ENCODE data around the gene ATP10A. TPM values are rescaled to one million over a fixed set of nuclear protein-coding genes. Genes with fewer than 3 reads are reported as not detected.

Gene ATP10A
- total RNA-seq, 3 donors from 2014 or later = 6.4 to 17.4 (median 7.2) TPM

GRCh38 chr15:25770618-25771337 lies 92.3 kb downstream of the ATP10A start:
- Histone ChIP-seq H3K9me3 (no peaks in the 10 kb centered on the region), H3K27me3 (no peaks in the 10 kb centered on the region), H3K27ac (no peak overlapping the region), H3K36me3 (no peaks in the 10 kb centered on the region), H3K4me3 (no peak overlapping the region), H3K4me1 (no peaks in the 10 kb centered on the region)
- TF ChIP-seq POLR2A (IDR thresholded peaks at IDR 0.05) (no peak), CTCF (IDR thresholded peaks at IDR 0.05) (no peak), POLR2AphosphoS5 (IDR thresholded peaks at IDR 0.05) (no peak)
- DNase-seq (ENCODE audit: low spot score in 2 of 2) = no peak
- intact Hi-C loops (cut with DNase I; ENCODE audit: low total_unique reads) = no loop called here

- Histone ChIP-seq H3K27me3 (no peaks in the 10 kb centered on the region), H3K36me3 (no peaks in the 10 kb centered on the region), H3K27ac (no peak overlapping the region), H3K4me1 (no peaks in the 10 kb centered on the region), H3K4me3 (no peak overlapping the region), H3K9me3 (no peaks in the 10 kb centered on the region)
- TF ChIP-seq POLR2A (IDR thresholded peaks at IDR 0.05) (no peak), POLR2AphosphoS5 (IDR thresholded peaks at IDR 0.05) (no peak), CTCF (IDR thresholded peaks at IDR 0.05) (no peak)
- intact Hi-C loops (cut with DNase I; ENCODE audit: low total_unique reads) = no loop called here
- no peak for DNase-seq (ENCODE audit: low spot score in 2 of 2)
These were observed 93.1 kb downstream of the ATP10A start for GRCh38 chr15:25770031-25770430.

GRCh38 chr15:25768271-25768670 lies 94.9 kb downstream of the ATP10A start:
- Histone ChIP-seq H3K36me3 (no peaks in the 10 kb centered on the region), H3K4me1 (no peaks in the 10 kb centered on the region), H3K27ac (no peak overlapping the region), H3K9me3 (no peaks in the 10 kb centered on the region), H3K4me3 (no peak overlapping the region), H3K27me3 (no peaks in the 10 kb centered on the region)
- no peak for DNase-seq (ENCODE audit: low spot score in 2 of 2)
- no peak for TF ChIP-seq POLR2A (IDR thresholded peaks at IDR 0.05)
- no peak for TF ChIP-seq POLR2AphosphoS5 (IDR thresholded peaks at IDR 0.05)
- TF ChIP-seq CTCF (IDR thresholded peaks at IDR 0.05) = no peak
- intact Hi-C loops (cut with DNase I; ENCODE audit: low total_unique reads) = no loop called here

GRCh38 chr15:25767356-25768151 lies 95.6 kb downstream of the ATP10A start:
- TF ChIP-seq POLR2A (IDR thresholded peaks at IDR 0.05) = no peak
- no peak for TF ChIP-seq CTCF (IDR thresholded peaks at IDR 0.05)
- TF ChIP-seq POLR2AphosphoS5 (IDR thresholded peaks at IDR 0.05) = no peak

GRCh38 chr15:25766417-25766816 lies 96.7 kb downstream of the ATP10A start:
- Histone ChIP-seq H3K9me3 (no peaks in the 10 kb centered on the region), H3K27ac (no peak overlapping the region), H3K27me3 (no peaks in the 10 kb centered on the region), H3K4me3 (no peak overlapping the region), H3K36me3 (no peaks in the 10 kb centered on the region), H3K4me1 (no peaks in the 10 kb centered on the region)
- DNase-seq (ENCODE audit: low spot score in 2 of 2) = no peak
- intact Hi-C loops (cut with DNase I; ENCODE audit: low total_unique reads) = no loop called here
- no peak for TF ChIP-seq POLR2A (IDR thresholded peaks at IDR 0.05)
- no peak for TF ChIP-seq POLR2AphosphoS5 (IDR thresholded peaks at IDR 0.05)
- no peak for TF ChIP-seq CTCF (IDR thresholded peaks at IDR 0.05)

More at GRCh38 chr15:25767356-25768151, 95.6 kb downstream of the ATP10A start:
- Histone ChIP-seq H3K27ac (no peak overlapping the region), H3K4me3 (no peak overlapping the region), H3K27me3 (no peaks in the 10 kb centered on the region), H3K36me3 (no peaks in the 10 kb centered on the region), H3K4me1 (no peaks in the 10 kb centered on the region), H3K9me3 (no peaks in the 10 kb centered on the region)
- no peak for DNase-seq (ENCODE audit: low spot score in 2 of 2)
- intact Hi-C loops (cut with DNase I; ENCODE audit: low total_unique reads) = no loop called here
